DMS153 treated with DMSO at 0.1 percent for 48 hours (cell line): ENCODE measurements around the gene PARVB.

ENCODE experiments used
- DNase-seq: peaks from one replicate; lab custom pipeline; 2025; ENCODE audit not compliant: unreplicated experiment; lab: John Stamatoyannopoulos, UW

The PARVB gene

GRCh38 chr22:44194569-44194968, 170.5 kb downstream of the PARVB start:
- no peak for DNase-seq

- no peak for DNase-seq
Observed at GRCh38 chr22:44195189-44195871, 171.2 kb downstream of the PARVB start.

GRCh38 chr22:44196241-44196640, 172.1 kb downstream of the PARVB start:
- DNase-seq: no peak

DNA sequence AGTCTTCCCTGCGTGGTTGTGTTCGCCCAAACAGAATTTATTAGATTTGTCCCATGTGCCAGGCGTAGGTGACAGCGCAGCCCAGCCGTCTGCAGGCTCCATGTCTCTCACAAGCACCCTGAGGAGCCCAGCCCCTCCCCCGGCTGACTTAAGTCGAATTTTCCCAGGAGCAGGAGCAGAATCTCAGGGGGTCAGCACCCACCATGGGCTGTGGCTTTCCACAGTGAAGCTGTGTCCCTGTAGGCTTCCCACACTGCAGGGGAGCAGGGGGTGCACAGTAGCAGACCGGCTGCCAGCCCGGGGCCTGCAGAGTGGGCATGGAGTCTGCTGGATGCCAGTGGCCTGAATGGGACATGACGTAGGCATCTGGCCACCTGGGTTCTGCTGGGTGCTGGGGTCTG, 172.6 kb downstream of the PARVB start:
- no peak for DNase-seq

DNA sequence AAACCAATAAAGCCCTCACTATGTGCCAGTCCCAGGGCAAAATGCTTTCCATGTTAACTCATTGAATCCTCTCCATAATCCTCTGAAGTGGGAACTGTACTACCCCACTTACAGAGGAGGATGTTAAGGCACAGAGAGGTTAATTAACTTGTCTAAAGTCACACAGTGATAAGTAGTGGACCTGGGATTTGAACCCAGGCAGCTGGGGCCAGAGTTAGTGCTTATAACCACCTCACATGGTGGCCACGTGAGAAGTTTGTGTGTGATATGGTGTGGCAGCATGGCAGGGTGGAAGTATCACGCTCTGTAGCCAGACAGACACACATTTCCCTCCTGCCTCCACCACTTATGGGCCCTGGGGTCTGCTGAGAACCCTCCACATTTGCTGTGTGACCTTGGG, 173.2 kb downstream of the PARVB start:
- DNase-seq: no peak

DNA sequence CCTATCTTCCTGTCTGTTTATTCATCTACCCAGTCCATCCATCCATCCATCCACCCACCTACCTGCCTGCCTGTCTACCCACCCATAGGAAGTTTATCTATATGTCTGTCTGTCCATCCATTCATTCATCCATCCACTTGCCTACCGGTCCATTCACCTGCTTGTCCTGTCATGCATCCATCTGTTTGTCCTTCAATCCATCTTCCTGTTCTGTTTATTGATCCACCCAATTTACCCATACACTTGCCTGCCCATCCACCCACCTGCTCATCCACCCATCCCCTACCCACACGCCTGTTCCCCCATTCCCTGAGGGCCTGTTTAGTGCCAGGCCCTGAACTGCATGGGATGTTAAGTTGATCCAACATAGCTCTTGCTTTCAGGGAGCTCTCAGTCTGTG, 175.1 kb downstream of the PARVB start:
- DNase-seq: no peak

DNA sequence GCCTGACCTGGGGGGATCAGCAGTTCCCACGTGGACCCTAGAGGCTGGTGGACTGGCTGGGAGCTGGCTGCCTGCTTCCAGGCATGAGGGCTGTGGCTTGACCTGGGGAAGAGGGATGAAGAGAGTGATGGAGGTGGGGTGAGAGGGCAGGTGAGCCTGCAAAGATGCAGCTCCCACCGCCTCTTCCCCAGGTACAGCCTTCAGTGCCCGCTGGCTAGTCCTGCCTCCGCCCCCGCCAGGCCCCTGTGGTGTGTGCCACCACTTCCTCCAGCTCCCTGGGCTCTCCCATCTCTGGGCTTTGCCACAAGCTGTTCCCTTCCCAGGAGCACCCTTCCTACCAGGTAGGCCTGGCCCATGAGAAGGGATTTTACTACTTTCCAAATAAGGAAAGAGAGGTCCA, 175.8 kb downstream of the PARVB start:
- DNase-seq: no peak

DNA sequence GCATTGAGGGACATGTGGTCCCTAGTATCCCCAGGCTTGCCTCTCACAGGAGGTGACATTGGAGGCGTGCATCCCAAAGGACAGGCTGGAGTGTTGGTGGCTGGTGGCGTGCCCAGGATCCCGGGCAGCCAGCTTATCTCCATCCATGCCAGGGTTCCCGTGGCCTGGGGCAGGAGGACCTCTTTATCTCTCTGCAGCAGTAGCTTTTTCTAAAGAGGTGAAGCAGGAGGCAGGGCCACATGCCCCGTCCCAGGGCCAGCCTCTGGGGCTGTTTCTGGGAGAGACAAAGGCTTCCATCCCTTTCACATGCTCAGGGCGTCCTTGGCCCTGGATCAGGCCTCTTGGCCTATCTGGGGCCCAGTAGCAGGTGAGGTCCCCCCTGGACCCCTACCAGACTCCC, 176.3 kb downstream of the PARVB start:
- DNase-seq: no peak

DNA sequence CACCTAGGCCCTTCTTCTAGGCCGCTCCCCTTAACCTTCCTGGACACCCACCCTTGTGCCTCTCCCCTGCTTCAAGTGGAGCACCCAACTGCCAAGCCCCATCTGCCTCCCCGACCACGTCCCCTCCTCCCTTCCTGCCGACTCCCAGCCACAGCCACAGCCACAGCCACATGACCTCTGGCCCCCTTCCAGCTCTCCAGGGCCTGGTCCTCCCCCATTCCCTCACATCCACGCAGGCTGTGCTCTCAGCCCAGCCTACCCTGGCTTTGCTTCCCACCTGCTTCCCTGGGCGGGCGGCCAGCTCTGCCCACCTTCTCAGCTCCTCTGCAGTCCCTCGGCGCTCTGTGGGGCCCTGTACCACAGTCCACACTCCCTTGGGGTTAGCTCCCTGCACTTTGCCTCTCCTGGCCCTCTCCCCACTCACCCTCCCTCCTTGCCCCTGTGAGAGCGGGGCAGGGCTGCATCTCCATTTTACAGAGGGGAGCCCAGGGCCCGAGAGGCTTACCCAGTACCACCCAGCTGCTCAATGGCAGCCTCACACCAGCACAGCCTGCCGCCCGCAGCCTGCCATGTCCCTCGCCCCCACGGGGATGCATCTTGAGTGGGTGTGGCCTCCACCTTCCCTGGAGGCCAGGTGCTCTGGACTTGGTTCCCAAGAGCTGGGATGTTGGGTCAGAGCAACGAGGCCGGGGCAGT, 176.9 kb downstream of the PARVB start:
- no peak for DNase-seq

DNA sequence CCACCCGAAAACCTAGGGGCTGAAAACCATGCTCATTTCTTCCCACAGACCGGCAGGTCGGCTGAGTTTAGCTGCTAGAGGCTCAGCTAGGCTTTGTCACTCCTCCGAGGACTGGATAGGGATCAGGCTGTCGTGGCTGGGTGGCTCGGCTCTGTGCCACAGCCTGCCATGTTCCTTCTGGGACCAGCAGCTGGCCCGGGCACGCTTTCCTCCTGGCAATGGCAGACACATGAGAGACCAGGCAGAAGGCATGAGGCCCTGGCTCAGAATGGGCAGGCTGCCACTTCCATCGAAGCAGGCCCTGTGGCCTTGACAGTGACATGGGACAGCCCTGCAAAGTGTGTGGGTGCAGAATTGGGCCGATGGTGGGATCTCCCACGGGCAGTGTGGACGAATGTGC, 177.6 kb downstream of the PARVB start:
- DNase-seq: no peak

GRCh38 chr22:44202261-44202789, 178.2 kb downstream of the PARVB start:
- DNase-seq: no peak

DNA sequence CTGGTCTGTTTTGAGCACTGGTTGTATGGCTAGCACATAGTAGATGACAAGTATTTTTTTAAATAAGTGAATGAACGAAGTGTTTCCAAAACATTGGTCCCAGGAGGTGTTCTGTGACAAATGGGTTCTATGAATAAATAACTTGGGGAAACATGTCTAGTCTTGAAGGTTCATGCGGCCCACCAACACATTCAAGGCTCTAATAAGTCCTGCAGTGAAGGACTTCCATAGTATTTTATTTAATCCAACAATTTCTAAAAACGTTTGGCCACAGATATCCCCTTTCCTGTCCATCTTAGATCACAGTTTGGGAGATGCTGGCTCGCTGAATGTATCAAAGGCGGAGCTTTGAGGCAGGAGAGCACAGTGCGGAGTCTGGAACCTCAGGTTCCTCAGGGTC, 179.1 kb downstream of the PARVB start:
- DNase-seq: no peak

DNA sequence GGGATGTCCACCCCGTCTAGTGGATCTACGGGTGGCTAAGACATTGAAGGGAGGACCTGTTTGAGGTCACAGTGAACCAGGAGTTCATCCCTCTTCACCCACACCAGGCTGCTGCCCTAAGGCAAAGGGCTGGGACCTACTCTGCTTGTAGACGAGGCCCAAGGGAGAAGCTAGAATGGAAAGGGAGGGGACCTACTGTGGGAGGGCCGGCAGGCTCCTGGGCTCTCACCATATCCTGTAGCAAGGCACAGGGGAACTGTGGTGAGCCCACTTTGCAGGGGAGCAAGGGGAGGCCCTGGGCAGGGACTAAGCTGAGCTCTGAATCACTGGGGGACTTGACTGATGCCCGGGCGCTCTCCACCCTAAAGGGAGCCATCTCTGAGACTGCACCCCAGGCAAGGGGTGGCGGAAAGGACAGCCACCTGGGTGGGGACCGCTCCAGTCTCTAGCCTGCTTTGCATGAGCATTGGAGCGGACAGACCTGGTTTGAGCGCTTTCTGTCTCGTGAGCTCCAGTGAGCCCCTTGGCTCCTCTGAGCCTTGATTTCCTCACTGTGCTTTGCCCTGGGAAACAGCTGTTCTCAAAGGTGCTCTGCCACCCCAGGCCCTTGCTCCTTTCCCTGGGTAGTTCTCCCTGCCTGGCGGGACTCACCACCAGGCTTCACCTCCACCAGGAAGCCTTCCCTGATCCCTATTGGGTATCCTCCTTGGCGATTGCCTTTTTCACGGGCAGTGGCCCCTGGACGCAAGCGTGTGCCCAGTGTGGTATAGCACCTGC, 180.8 kb downstream of the PARVB start:
- DNase-seq: no peak

DNA sequence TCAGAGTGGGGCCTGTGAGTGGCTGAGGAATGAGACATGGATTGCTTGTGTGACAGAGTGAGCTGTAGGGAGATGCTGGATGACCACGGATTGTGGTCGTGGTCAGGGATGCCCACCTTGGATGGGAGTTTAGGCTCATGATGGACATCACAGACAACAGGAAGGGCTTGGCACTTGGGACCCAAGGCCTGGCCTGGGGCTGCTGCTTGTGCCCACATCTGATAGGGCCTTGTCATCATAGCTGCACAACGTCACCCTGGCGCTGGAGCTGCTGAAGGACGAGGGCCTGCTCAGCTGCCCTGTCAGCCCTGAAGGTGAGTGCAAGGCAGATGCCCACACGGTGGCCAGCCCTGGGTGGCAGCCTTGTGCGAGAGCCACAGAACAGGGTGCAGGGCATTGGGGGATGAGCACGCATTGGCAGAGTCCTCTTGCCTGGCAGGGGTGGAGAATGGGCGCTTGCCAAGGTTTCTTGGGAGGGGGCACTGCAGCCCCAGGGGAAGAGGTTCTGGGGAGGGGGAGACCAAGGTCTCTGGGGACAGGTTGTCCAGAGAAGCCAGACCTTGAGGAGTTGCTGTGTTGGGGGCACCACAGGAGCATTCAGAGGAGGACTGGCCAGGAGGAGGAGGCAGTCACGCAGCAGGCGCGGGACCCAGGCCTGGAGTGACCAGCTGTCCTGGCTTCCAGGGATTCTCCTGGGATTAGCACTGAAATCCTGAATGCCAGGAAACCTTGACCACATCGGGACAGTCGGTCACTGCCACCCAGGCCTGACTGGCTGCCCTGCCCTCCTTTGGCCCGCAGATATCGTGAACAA, 181.6 kb downstream of the PARVB start:
- DNase-seq: no peak

GRCh38 chr22:44206330-44206645, 182.2 kb downstream of the PARVB start:
- no peak for DNase-seq

DNA sequence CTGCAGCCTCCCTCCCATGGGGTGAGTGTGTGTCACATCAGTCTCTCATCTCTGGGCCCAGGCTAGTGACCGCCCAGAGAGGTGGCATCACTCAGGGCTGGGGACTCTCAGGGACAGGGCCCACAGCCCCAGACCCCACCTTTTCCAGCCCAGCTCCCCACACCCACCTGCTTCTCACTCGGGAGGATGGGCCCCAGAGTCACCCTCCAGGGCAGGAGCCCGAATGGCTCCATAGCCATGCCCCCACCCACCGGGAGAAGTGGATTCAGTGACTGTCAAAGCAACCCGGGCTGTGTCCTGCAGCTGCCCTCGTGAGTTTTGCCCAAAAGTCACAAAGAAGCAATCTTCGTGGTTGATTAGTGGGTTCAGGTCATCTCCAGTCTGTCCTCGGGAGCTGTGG, 182.6 kb downstream of the PARVB start:
- no peak for DNase-seq

DNA sequence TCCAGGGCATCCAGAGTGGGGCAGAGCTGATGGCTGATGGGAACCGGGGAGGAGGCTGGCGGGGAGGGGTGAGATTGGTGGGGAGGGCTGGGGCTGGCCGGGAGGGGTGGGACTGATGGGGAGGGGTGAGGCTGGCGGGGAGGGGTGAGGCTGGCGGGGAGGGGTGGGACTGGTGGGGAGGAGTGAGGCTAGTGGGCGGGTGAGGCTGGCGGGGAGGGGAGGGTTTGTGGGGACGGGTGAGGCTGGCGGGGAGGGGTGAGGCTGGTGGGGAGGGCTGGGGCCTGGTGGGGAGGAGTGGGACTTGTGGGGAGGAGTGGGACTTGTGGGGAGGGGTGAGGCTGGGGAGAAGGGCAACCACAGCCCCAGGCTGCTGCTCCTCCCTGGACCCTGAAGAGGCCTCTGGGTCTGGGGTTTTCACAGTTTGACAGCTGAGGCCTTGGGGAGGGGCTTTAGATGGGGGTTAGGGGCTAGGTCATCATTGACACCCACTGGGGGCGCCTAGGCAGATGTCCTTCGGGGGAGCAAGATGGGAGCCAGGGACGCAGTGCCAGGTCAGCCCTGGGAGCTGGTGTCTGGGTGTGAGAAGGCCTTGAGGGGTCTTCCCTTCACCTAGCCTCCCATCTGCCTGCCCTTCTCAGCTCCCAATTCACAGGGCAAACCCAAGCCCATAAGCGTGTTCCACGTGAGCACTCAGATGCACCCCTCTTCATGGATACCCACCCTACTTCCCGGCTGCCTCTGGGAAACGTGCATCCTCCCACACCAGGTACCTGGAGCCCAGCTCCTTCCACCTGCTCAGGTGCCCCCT, 183.3 kb downstream of the PARVB start:
- DNase-seq: no peak

DNA sequence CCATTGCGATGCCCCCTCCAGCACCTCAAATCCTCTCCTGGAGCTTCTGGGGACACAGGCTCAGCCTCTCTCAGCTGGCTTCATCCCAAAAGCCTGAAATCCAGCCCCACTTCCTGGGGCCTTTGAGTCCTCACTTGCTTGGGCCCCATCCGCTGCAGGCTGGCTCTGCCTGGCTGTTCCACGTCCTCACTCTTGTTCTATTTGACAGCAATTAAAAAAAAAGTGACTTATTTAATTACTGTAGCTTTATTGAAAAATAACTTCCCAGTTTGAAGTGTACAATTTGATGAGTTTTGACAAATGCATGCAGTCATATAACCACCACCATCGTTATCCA, 183.8 kb downstream of the PARVB start:
- DNase-seq: no peak

GRCh38 chr22:44209343-44209742, 185.2 kb downstream of the PARVB start:
- DNase-seq: no peak

DNA sequence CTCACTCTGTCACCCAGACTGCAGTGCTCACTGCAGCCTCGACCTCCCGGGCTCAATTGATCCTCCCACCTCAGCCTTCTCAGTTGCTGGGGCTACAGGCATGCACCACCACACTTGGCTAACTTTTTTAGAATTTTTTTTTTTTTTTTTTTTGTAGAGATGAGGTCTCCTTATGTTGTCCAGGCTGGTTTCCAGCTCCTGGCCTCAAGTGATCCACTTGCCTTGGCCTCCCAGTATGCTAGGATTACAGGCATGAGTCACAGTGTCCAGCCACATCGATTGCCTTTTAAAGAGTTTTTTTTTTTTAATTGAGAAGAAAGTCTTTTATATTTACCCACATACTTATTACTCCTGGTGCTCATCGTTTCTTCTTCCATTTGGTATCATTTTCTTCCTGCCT, 186.6 kb downstream of the PARVB start:
- no peak for DNase-seq
